H1 (cell line): Measurements from ENCODE around the gene ADCY3. TPM values are rescaled to one million over a fixed set of nuclear protein-coding genes. Genes with fewer than 3 reads are reported as not detected.
A peak's percentile ranks its signal among the peaks of the same experiment; 100 is the strongest.

Experiments
- CTCF ChIA-PET: fragments of 300-600 bp; sonication (Branson Sonifier 250); formaldehyde crosslinking; loops from one replicate; lab custom pipeline; 2021; ENCODE audit not compliant: partially characterized antibody; lab: Charles Lee
- POLR2A ChIA-PET: fragments of 300-600 bp; sonication (Branson Sonifier 250); formaldehyde crosslinking; loops from one replicate; lab custom pipeline; 2021; ENCODE audit warnings: inconsistent platforms; ENCODE audit not compliant: partially characterized antibody; lab: Charles Lee
- DNase-seq, 2 experiments: peaks; one replicate each; pipeline versions ENCODE4 v3.0.0 to v3.0.0-alpha.2; 2010 to 2022; ENCODE audit warnings: low spot score in 2 of 2, low read depth in 1 of 2, mixed read lengths in 1 of 2
- FAIRE-seq: peaks from 2 replicates; lab custom pipeline; 2011; peaks lifted over from hg19 to GRCh38; lab: Jason Lieb, UNC
- H2AFZ ChIP-seq: 2 replicates; pipeline ENCODE4 v1.8.1; 2012; ENCODE audit warnings: low read length, inconsistent platforms
- H2AK5ac ChIP-seq: 2 replicates; pipeline ENCODE4 v1.6.1; 2013; ENCODE audit warnings: low read depth, low read length
- H2BK120ac ChIP-seq: replicated peaks from 2 replicates; pipeline ENCODE3; 2013; ENCODE audit warnings: low read depth, low read length, inconsistent platforms
- H2BK12ac ChIP-seq: 2 replicates; pipeline ENCODE4 v1.6.1; 2013; ENCODE audit warnings: low read depth, low read length
- H2BK15ac ChIP-seq: 2 replicates; pipeline ENCODE4 v1.6.1; 2013; ENCODE audit warnings: low read length
- H2BK20ac ChIP-seq: 2 replicates; pipeline ENCODE4 v1.6.1; 2013; ENCODE audit warnings: low read length
- H2BK5ac ChIP-seq: 2 replicates; pipeline ENCODE4 v1.6.1; 2013; ENCODE audit warnings: low read depth, low read length
- H3K14ac ChIP-seq: 2 replicates; pipeline ENCODE4 v1.6.1; 2013; ENCODE audit warnings: inconsistent platforms; ENCODE audit not compliant: insufficient read length
- H3K18ac ChIP-seq: 2 replicates; pipeline ENCODE4 v1.6.1; 2013; ENCODE audit warnings: low read length; ENCODE audit errors: extremely low read depth
- H3K23ac ChIP-seq: 2 replicates; pipeline ENCODE4 v1.6.1; 2013; ENCODE audit warnings: inconsistent platforms; ENCODE audit not compliant: insufficient read length
- H3K23me2 ChIP-seq: 2 replicates; pipeline ENCODE4 v1.6.1; 2013; ENCODE audit warnings: low read depth, low read length
- H3K27ac ChIP-seq: 2 replicates; pipeline ENCODE4 v1.6.1; 2011; ENCODE audit warnings: low read depth, low read length, inconsistent platforms
- H3K27me3 ChIP-seq, 4 experiments: replicated peaks in 1 of 4; 1 replicate in 1 of 4; 2 replicates in 3 of 4; pipeline versions ENCODE4 v1.6.1 to v1.8.1; 2011 to 2013; ENCODE audit warnings: low read length in 3 of 4, mild to moderate bottlenecking in 3 of 4, inconsistent platforms in 2 of 4, mixed read lengths in 2 of 4, moderate library complexity in 1 of 4; ENCODE audit not compliant: control insufficient read depth in 3 of 4, insufficient read depth in 3 of 4; ENCODE audit errors: extremely low read depth in 1 of 4
- H3K36me3 ChIP-seq, 4 experiments: 2 replicates each; pipeline versions ENCODE4 v1.6.1 to v1.8.1; 2011 to 2013; ENCODE audit warnings: mild to moderate bottlenecking in 4 of 4, low read length in 3 of 4, moderate library complexity in 2 of 4, control low read depth in 1 of 4, inconsistent platforms in 1 of 4; ENCODE audit not compliant: insufficient read depth in 4 of 4, control insufficient read depth in 2 of 4
- H3K4ac ChIP-seq: replicated peaks from 2 replicates; pipeline ENCODE3; 2013; ENCODE audit warnings: low read length, low read depth, mixed read lengths, inconsistent platforms; ENCODE audit not compliant: insufficient read length
- H3K4me1 ChIP-seq, 4 experiments: replicated peaks in 1 of 4; 1 replicate in 1 of 4; 2 replicates in 3 of 4; pipeline versions ENCODE4 v1.6.1 to v1.8.1; 2011 to 2013; ENCODE audit warnings: low read length in 3 of 4, inconsistent platforms in 2 of 4, mixed read lengths in 1 of 4; ENCODE audit not compliant: insufficient read depth in 4 of 4, control insufficient read depth in 3 of 4
- H3K4me2 ChIP-seq, 2 experiments: 2 replicates each; pipeline versions ENCODE4 v1.6.1 to v1.8.1; 2011 to 2013; ENCODE audit warnings: low read depth in 2 of 2, low read length in 2 of 2, control low read depth in 1 of 2, inconsistent platforms in 1 of 2, mild to moderate bottlenecking in 1 of 2; ENCODE audit not compliant: insufficient read depth in 1 of 2
- H3K4me3 ChIP-seq, 4 experiments: fragments of 200-600, 300-600 bp in 1 of 4; sonication (generic), shearing (Covaris generic), sonication (Bioruptor Twin) in 1 of 4; 2 replicates each; pipeline versions ENCODE4 v1.5.1 to v1.8.1; 2011 to 2016; ENCODE audit warnings: low read length in 4 of 4, low read depth in 3 of 4, control low read depth in 2 of 4, inconsistent platforms in 2 of 4, mild to moderate bottlenecking in 2 of 4, mixed read lengths in 1 of 4, moderate library complexity in 1 of 4; ENCODE audit not compliant: insufficient read depth in 2 of 4; ENCODE audit errors: extremely low read depth in 1 of 4
- H3K56ac ChIP-seq: replicated peaks from 2 replicates; pipeline ENCODE3; 2013; ENCODE audit warnings: low read depth, mild to moderate bottlenecking, mixed read lengths, low read length, inconsistent platforms; ENCODE audit not compliant: insufficient read length
- H3K79me1 ChIP-seq: 2 replicates; pipeline ENCODE4 v1.6.1; 2013; ENCODE audit warnings: low read depth, low read length, control low read depth
- H3K79me2 ChIP-seq, 2 experiments: 2 replicates each; pipeline versions ENCODE4 v1.6.1 to v1.8.1; 2012 to 2013; ENCODE audit warnings: low read length in 2 of 2, mild to moderate bottlenecking in 2 of 2, inconsistent platforms in 1 of 2; ENCODE audit not compliant: insufficient read depth in 2 of 2, control insufficient read depth in 1 of 2
- H3K9ac ChIP-seq, 4 experiments: replicated peaks in 1 of 4; 1 replicate in 1 of 4; 2 replicates in 3 of 4; pipeline versions ENCODE4 v1.6.1 to v1.8.1; 2011 to 2013; ENCODE audit warnings: low read depth in 3 of 4, low read length in 3 of 4, control low read depth in 2 of 4, mild to moderate bottlenecking in 2 of 4, moderate library complexity in 2 of 4, inconsistent platforms in 1 of 4; ENCODE audit errors: extremely low read depth in 1 of 4
- H3K9me3 ChIP-seq, 2 experiments: 2 replicates each; pipeline versions ENCODE4 v1.6.1 to v1.8.1; 2012 to 2013; ENCODE audit warnings: mild to moderate bottlenecking in 2 of 2, moderate library complexity in 2 of 2, control low read depth in 1 of 2, inconsistent platforms in 1 of 2, low read depth in 1 of 2, low read length in 1 of 2, mixed read lengths in 1 of 2; ENCODE audit not compliant: insufficient read depth in 2 of 2
- H4K20me1 ChIP-seq, 2 experiments: replicated peaks in 1 of 2; 2 replicates each; pipeline versions ENCODE3 to v1.8.1; 2011 to 2013; ENCODE audit warnings: inconsistent platforms in 2 of 2, low read length in 2 of 2, mild to moderate bottlenecking in 1 of 2; ENCODE audit not compliant: insufficient read depth in 2 of 2, control insufficient read depth in 1 of 2
- H4K5ac ChIP-seq: 2 replicates; pipeline ENCODE4 v1.6.1; 2013; ENCODE audit warnings: low read length, low read depth, mixed read lengths, inconsistent platforms; ENCODE audit not compliant: insufficient read length
- H4K8ac ChIP-seq: 2 replicates; pipeline ENCODE4 v1.8.0; 2013; ENCODE audit warnings: mild to moderate bottlenecking, moderate library complexity, low read length, inconsistent platforms; ENCODE audit not compliant: insufficient read depth; ENCODE audit errors: extremely low read depth
- H4K91ac ChIP-seq: replicated peaks from 2 replicates; pipeline ENCODE3; 2013; ENCODE audit warnings: low read length, mixed read lengths, inconsistent platforms; ENCODE audit not compliant: insufficient read length
- BRCA1 ChIP-seq: IDR thresholded peaks from 2 replicates; pipeline ENCODE4 v1.6.1; 2012; ENCODE audit warnings: low read depth, low read length, improper control_type of control experiment
- CBX5 ChIP-seq: fragments of 300-800, 300-1000 bp; sonication (generic); IDR thresholded peaks from 2 replicates; pipeline ENCODE4 v1.7.1; 2016; ENCODE audit warnings: antibody characterized with exemption, low read length, low read depth
- CBX8 ChIP-seq: fragments of 300-800, 300-1000 bp; sonication (generic); IDR thresholded peaks from 2 replicates; pipeline ENCODE4 v1.7.1; 2016; ENCODE audit warnings: low read depth, low read length, borderline replicate concordance
- CHD2 ChIP-seq: IDR thresholded peaks from 2 replicates; pipeline ENCODE4 v1.6.1; 2012; ENCODE audit warnings: low read length, improper control_type of control experiment
- CREB1 ChIP-seq: IDR thresholded peaks from 2 replicates; pipeline ENCODE4 v1.6.1; 2012; ENCODE audit warnings: inconsistent platforms
- EP300 ChIP-seq, 2 experiments: IDR thresholded peaks; 1 replicate in 1 of 2; 2 replicates in 1 of 2; pipeline ENCODE4 v1.6.1; 2011 to 2012; ENCODE audit warnings: low read depth in 2 of 2, low read length in 2 of 2, mild to moderate bottlenecking in 2 of 2, borderline replicate concordance in 1 of 2, inconsistent platforms in 1 of 2, moderate library complexity in 1 of 2
- NANOG ChIP-seq: IDR thresholded peaks from 2 replicates; pipeline ENCODE4 v1.6.1; 2011; ENCODE audit warnings: low read length, low read depth, mild to moderate bottlenecking, inconsistent platforms; ENCODE audit not compliant: insufficient read depth, poor library complexity, severe bottlenecking
- POLR2A ChIP-seq, 2 experiments: IDR thresholded peaks; 1 replicate in 1 of 2; 2 replicates in 1 of 2; pipeline ENCODE4 v1.6.1; 2011; ENCODE audit warnings: low read depth in 2 of 2, low read length in 2 of 2, mild to moderate bottlenecking in 2 of 2; ENCODE audit errors: control extremely low read depth in 1 of 2
- RXRA ChIP-seq: IDR thresholded peaks from 2 replicates; pipeline ENCODE4 v1.6.1; 2011; ENCODE audit warnings: low read depth, mild to moderate bottlenecking, low read length, moderate library complexity; ENCODE audit not compliant: insufficient read depth
- SUZ12 ChIP-seq: fragments of 200-600 bp; sonication (generic); IDR thresholded peaks from 2 replicates; pipeline ENCODE4 v1.6.1; 2012; ENCODE audit warnings: mild to moderate bottlenecking, inconsistent platforms, low read length, moderate library complexity, mixed read lengths
- TAF7 ChIP-seq: optimal IDR thresholded peaks from 2 replicates; pipeline ENCODE3; 2011; ENCODE audit warnings: low read depth, mild to moderate bottlenecking, inconsistent platforms, low read length, moderate library complexity, borderline replicate concordance
- WGBS, 2 experiments: shearing (Covaris generic) in 1 of 2; methylation state at CpG; one replicate each; pipeline versions ENCODE4 v1.1.6 to v1.1.7; 2013 to 2015; ENCODE audit warnings: low lambda C conversion rate in 2 of 2, mixed read lengths in 2 of 2, inconsistent platforms in 1 of 2, low coverage in 1 of 2, missing lambda C conversion rate in 1 of 2; ENCODE audit not compliant: insufficient replicate concordance in 2 of 2, insufficient coverage in 1 of 2, insufficient read length in 1 of 2; ENCODE audit errors: extremely low coverage in 1 of 2, missing lambda C conversion rate in 1 of 2; 5-methylcytosine and 5-hydroxymethylcytosine counted together
- polyA plus RNA-seq, 7 experiments: library from polyadenylated mRNA; depleted of rRNA in 3 of 7; stranded (reverse) in 5 of 7; unstranded in 2 of 7; fragments of >200 nt in 5 of 7; fragments of 200-250 nt in 2 of 7; gene quantifications; 1 replicate in 5 of 7; 2 replicates in 1 of 7; 4 replicates in 1 of 7; pipeline versions ENCODE4 v1.2.1 to v1.2.3, GENCODE V29; 2011 to 2013; ENCODE audit warnings: missing spikeins in 2 of 7, mixed read lengths in 2 of 7
- total RNA-seq: library from RNA; stranded (reverse); fragmentation: NEBNext Ultra II Directional; extraction: Animal tissue kit (Norgen Biotek cat#: 25700); gene quantifications from 2 replicates; pipeline ENCODE4 v1.2.1, GENCODE V29; 2021

ADCY3 gene
- total and polyA plus RNA-seq, 2 of the 8 experiments (the other 6 are each of a cell fraction or from before 2014, with no cell fraction given), result 45.1 to 52.9 TPM

DNA sequence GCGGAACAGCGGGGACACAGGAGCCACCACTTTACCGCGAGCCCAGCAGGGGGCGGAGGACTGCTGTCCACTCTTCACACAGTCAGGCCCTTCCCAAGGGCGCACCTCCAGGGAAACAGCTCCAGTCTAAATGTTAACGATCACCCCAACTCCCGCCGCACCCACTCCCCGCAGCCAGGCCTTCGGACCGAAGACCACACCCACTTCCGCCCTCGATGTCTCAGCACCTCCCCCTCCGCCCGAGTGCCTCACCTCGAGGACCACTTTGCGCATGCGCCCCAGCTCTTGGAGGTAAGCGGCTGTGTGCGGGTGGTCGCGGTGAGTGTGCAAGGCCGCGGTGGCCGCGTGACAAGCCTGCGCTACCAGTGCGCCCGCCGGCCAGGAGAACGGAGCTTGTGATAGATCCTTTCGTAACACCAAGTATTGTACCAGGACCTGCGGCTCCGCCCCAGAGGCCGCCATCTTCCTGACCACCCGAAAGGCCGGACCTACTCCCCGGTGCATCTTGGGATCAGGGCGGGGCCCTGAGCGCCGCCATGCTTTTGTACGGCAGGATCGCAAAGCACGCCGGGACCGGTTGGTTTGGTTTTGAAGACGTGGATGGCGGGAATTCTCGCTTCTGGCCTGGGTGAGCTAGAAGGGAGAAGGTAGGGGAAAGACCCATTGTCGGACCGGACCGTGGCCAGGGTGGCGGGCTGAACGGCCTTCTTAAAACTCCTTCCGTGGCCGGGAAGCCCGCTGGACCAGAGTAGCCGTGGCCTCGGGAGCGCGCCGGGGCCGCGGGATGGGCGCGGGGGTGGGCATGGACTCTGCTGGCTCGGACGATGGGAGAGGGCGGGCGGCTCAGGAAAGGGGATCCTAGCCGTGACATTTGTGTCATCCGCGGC lies 126.9 kb downstream of the ADCY3 start, which contains the start of the genes CENPO and PTRHD1:
CENPO (plus strand) TSS at position 552 of the 887 bp plus-strand sequence. CDS start 495 bp downstream, outside the sequence.
PTRHD1 (minus strand) TSS at position 518 of the 887 bp plus-strand sequence; CDS start at position 504, 14 bp downstream.
- CTCF ChIA-PET, result interaction anchor here (0.6 to 4.0 kb wide), 8 partner anchors 10 to 383 kb away, joined by 3 to 37 read pairs (median 4); no protein-coding TSS in a partner anchor
- Histone ChIP-seq H2BK120ac (peak within 1 kb of the TSS; percentile 91), H4K8ac (peak within 1 kb of the TSS; percentile 100), H3K4me3 (peak within 1 kb of the TSS; percentile 74 to 98 (median 86)), H2BK12ac (peak within 1 kb of the TSS; percentile 99), H3K23me2 (peaks cover 8% of the 10 kb centered on the region; the same call in 1 of the 2 replicates), H2BK5ac (peak within 1 kb of the TSS; percentile 100), H3K23ac (no peak within 1 kb of the TSS), H4K5ac (peak within 1 kb of the TSS; percentile 99), H3K4me1 (peaks cover 0 to 7% (median 6%) of the 10 kb centered on the region in 4 experiments; a peak in 4 of 7 replicates), H3K18ac (peak within 1 kb of the TSS; percentile 100), H3K79me1 (peaks cover 12% of the 10 kb centered on the region), H3K79me2 (peaks cover 20 to 46% of the 10 kb centered on the region in 2 experiments), H3K27me3 (no peaks in the 10 kb centered on the region), H3K9me3 (no peaks in the 10 kb centered on the region), H4K91ac (peak within 1 kb of the TSS; percentile 100), H2AK5ac (peak within 1 kb of the TSS; percentile 58; the same call in 1 of the 2 replicates), H3K9ac (peak within 1 kb of the TSS; percentile 97 to 100 (median 98)), H3K4me2 (peak within 1 kb of the TSS; percentile 88 to 93), H3K56ac (peak within 1 kb of the TSS; percentile 97), H2BK20ac (no peak within 1 kb of the TSS), H4K20me1 (peaks cover 0 to 5% of the 10 kb centered on the region in 2 experiments), H3K36me3 (peaks cover 2 to 26% (median 8%) of the 10 kb centered on the region in 4 experiments; a peak in 5 of 8 replicates), H2AFZ (peak within 1 kb of the TSS; percentile 93; the same call in 1 of the 2 replicates), H3K14ac (no peak within 1 kb of the TSS), H3K27ac (peak within 1 kb of the TSS; percentile 100), H2BK15ac (no peak within 1 kb of the TSS), H3K4ac (peak within 1 kb of the TSS; percentile 100)
- POLR2A ChIA-PET, result interaction anchor here (0.6 to 2.0 kb wide), 21 partner anchors 9 to 383 kb away, joined by 3 to 22 read pairs (median 4); no protein-coding TSS in a partner anchor
- FAIRE-seq (no peak), DNase-seq (peak; percentile 90 to 94)
- WGBS, 2 experiments, result 2% methylated on average over 71 of the region's 74 CpGs; no CpG with 5 or more reads in 1 of the 2 experiments
- TF ChIP-seq POLR2A (IDR thresholded peaks at IDR 0.05; ENCODE audit: control extremely low read depth in 1 of 2, low read depth in 2 of 2, low read length in 2 of 2) (peak; percentile 81 to 95), TAF7 (peak; percentile 94), SUZ12 (no peak), CREB1 (0 out of 2 replicates have a peak, but pooled peaks have one; percentile 38), BRCA1 (no peak), CBX8 (no peak), RXRA (no peak), CBX5 (no peak), EP300 (IDR thresholded peaks at IDR 0.05; ENCODE audit: borderline replicate concordance in 1 of 2, low read depth in 2 of 2, low read length in 2 of 2) (peak in 1 of 2 experiments; percentile 61; a peak in 1 of 3 replicates), NANOG (no peak), CHD2 (no peak)
